Stimulated activated CD4-positive, alpha-beta T cell treated with anti-CD3 and anti-CD28 coated beads, Interleukin-2, amount 100 ng/mL, for 4 hours (primary cell): ENCODE measurements around the gene GPC5.

ENCODE experiments used
- DNase-seq: peaks from one replicate; pipeline ENCODE4 v3.0.0-alpha.2; 2020; ENCODE audit warnings: low read depth

GPC5 gene

GRCh38 chr13:91459485-91459884, 61.1 kb downstream of the GPC5 start:
- no peak for DNase-seq

GRCh38 chr13:91464336-91464735, 65.9 kb downstream of the GPC5 start:
- no peak for DNase-seq

- DNase-seq: no peak
Measured at GRCh38 chr13:91467236-91467635, 68.8 kb downstream of the GPC5 start.

- DNase-seq: no peak
Measured at GRCh38 chr13:91468301-91468700, 69.9 kb downstream of the GPC5 start.

GRCh38 chr13:91470084-91470621, 71.7 kb downstream of the GPC5 start:
- no peak for DNase-seq

- DNase-seq: no peak
Measured at GRCh38 chr13:91470681-91471080, 72.3 kb downstream of the GPC5 start.

- no peak for DNase-seq
Measured at GRCh38 chr13:91482427-91482826, 84.0 kb downstream of the GPC5 start.

GRCh38 chr13:91491980-91492379, 93.6 kb downstream of the GPC5 start:
- DNase-seq: no peak

GRCh38 chr13:91493442-91493841, 95.0 kb downstream of the GPC5 start:
- DNase-seq: no peak

- DNase-seq: no peak
Measured at GRCh38 chr13:91498298-91498697, 99.9 kb downstream of the GPC5 start.

- no peak for DNase-seq
Measured at GRCh38 chr13:91504216-91504615, 105.8 kb downstream of the GPC5 start.

- DNase-seq: no peak
Measured at GRCh38 chr13:91506759-91507158, 108.3 kb downstream of the GPC5 start.

- DNase-seq: no peak
Measured at GRCh38 chr13:91510058-91510457, 111.6 kb downstream of the GPC5 start.

- DNase-seq: no peak
Measured at GRCh38 chr13:91513790-91514189, 115.4 kb downstream of the GPC5 start.

GRCh38 chr13:91516799-91517198, 118.4 kb downstream of the GPC5 start:
- no peak for DNase-seq

GRCh38 chr13:91520952-91521351, 122.5 kb downstream of the GPC5 start:
- no peak for DNase-seq

GRCh38 chr13:91523116-91523515, 124.7 kb downstream of the GPC5 start:
- DNase-seq: no peak

GRCh38 chr13:91526543-91527033, 128.2 kb downstream of the GPC5 start:
- no peak for DNase-seq

GRCh38 chr13:91529739-91530482, 131.5 kb downstream of the GPC5 start:
- no peak for DNase-seq

- DNase-seq: no peak
Measured at GRCh38 chr13:91531646-91532045, 133.2 kb downstream of the GPC5 start.

GRCh38 chr13:91533354-91533753, 134.9 kb downstream of the GPC5 start:
- DNase-seq: no peak

GRCh38 chr13:91534996-91535395, 136.6 kb downstream of the GPC5 start:
- no peak for DNase-seq

GRCh38 chr13:91537376-91537775, 139.0 kb downstream of the GPC5 start:
- DNase-seq: no peak
